GM18511 (cell line): ENCODE measurements around the gene HIGD1C.
A peak's percentile ranks its signal among the peaks of the same experiment; 100 is the strongest.
"Not testable (repeated sequence)": the region's sequence is repeated elsewhere in the genome, so short reads cannot be mapped to it uniquely, and the experiment has no call there.

Experiments used
- ATAC-seq: cut with Tn5 transposase; IDR thresholded peaks from one replicate; pipeline ENCODE4 v1.9.1; 2021; ENCODE audit warnings: mild to moderate bottlenecking, moderate library complexity; ENCODE audit not compliant: unreplicated experiment

HIGD1C gene

GRCh38 chr12:50933459-50934124 is 18.8 kb upstream of the HIGD1C start:
- ATAC-seq: no peak

GRCh38 chr12:50934371-50934851 is 17.9 kb upstream of the HIGD1C start:
- no peak for ATAC-seq

- ATAC-seq: no peak
These were observed 17.1 kb upstream of the HIGD1C start for GRCh38 chr12:50934981-50935807.

- ATAC-seq: no peak
These were observed 15.4 kb upstream of the HIGD1C start for GRCh38 chr12:50936821-50937530.

DNA sequence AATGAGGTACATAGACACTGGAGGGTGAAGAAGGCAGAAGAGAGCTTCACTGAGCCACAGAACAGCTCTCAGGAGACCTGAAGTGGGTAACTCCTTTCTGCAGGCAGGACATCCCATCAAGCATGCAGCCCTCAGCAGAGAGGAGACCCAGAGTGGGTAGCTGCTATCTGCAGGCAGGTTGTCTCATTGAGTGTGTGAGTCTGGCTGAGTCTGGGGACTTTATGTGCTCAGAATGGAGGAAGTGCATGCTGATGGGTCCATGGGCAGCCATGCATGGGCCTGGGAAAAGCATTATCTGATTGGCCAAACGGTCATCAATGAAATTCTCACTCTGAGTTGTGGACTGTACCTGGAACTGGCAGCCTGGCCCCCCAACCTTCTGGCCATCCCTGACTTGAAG is 14.7 kb upstream of the HIGD1C start:
- no peak for ATAC-seq

- no peak for ATAC-seq
These were observed 4.3 kb upstream of the HIGD1C start for GRCh38 chr12:50947933-50948626.

- no peak for ATAC-seq
These were observed 3.5 kb upstream of the HIGD1C start for GRCh38 chr12:50948798-50949197.

DNA sequence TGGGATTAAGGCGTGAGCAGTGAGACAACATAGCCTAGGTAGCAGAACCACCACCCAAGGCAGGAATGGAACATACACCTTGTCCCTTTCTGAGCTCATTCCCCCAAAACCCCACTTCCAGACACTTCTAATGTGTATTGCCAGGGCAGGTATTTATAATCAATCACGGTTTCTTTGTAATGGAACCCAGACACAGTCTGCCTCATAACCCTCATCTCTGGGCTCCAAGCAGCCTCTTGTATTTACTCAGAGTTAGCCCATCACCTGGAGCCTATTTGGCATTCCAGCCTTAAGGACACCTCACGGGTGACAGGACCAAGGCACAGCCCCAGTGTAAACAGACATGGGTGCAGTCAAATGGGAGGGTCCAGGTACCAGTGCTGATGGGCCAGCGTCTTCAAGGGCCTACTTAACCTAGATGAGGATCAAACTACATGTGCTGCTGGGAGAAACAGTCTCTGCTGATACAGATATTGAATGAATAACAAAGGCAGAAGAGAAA is 2.5 kb upstream of the HIGD1C start:
- ATAC-seq: no peak

DNA sequence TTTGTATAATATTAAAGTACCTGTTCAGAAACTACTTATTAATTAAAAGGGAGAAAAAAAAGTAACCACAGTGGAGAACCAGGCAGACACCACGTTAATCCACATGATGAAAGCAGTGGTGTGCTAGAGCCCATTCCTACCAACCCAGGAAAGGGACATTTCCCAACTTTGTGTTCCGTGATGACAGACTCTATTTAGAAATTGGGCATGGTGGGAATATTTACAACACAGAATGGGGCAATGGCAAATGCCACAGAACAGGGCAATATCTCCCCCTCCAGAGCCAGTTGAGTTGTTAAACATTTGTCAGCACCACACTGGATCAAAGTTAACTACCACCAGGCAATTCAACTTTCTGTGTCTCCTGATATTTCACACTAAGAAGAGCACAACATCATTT is 1.2 kb upstream of the HIGD1C start:
- ATAC-seq: no peak

DNA sequence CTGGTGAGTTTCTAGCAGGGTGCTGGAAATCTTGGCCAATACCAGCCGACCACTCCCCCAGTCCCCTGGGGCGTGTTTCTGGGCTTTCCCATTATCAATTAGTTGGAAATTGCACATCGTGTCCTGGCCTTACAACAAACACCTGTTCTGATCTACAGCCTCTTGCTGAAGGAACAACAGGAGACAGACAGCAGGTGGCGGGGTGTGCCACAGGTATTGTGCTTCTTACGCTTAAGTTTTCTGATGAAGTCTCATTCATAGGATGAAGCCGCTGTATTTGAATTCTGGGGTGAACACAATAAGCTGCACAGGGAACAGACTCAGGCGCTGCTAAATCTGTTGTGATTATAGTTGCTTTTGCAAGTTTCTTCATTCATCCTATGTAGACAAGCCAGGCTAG is 703 bp downstream of the HIGD1C start:
- ATAC-seq: no peak

DNA sequence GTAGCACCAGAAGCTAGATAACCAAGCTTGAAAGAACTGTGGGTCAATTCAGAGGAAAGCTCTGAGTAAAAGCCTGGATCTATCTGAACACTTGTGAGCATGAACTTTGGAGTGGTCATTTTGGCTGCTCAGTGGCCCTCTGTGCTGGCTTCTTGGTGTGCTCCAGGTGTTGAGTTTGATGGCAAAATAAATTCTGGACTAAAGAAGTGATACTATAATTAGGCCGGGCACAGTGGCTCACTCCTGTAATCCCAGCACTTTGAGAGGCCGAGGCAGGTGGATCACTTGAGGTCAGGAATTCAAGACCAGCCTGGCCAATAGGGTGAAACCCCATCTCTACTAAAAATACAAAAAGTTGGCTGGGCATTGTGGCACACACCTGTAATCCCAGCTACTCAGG is 2.4 kb downstream of the HIGD1C start:
- ATAC-seq: not testable (repeated sequence)

DNA sequence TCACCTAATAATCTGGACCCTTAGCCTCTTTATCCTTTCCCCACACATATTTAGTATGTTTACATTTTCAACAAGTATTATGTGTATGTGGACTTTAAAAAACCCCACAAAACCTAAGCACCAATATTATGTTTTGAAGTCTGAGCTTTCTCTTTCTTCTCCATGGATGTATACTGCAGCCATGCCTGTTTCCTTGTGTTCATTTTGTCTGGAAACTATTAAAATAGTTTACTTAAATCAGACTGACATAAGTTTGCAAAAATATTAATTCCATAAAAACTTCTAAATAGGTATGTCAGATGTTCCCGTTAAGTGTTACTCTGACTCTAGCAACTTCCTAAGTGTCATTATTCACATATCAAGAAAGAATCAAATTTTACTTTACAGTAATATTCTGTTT is 2.9 kb downstream of the HIGD1C start:
- ATAC-seq: no peak

- ATAC-seq: no peak
These were observed 3.4 kb downstream of the HIGD1C start for GRCh38 chr12:50955697-50956096.

DNA sequence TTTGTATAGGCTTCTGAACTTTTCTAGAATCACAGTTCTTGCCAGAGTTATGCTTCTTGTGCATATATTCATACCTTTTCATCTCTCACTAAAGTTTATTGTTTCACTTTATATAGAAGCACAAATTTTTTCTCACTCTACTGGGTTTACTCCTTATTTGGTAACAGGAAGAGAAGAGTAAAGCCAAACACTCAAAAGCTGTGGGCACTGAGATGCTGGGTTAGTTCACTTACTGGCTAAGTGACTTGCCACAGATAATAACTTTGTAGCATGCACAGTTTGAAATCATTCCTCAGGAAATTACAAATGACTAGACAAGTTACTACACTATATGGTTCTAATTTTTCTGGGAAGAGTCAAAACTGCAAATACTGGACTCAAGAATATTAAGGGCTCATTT is 7.8 kb downstream of the HIGD1C start:
- no peak for ATAC-seq

GRCh38 chr12:50961708-50962107 is 9.4 kb downstream of the HIGD1C start:
- ATAC-seq: no peak

DNA sequence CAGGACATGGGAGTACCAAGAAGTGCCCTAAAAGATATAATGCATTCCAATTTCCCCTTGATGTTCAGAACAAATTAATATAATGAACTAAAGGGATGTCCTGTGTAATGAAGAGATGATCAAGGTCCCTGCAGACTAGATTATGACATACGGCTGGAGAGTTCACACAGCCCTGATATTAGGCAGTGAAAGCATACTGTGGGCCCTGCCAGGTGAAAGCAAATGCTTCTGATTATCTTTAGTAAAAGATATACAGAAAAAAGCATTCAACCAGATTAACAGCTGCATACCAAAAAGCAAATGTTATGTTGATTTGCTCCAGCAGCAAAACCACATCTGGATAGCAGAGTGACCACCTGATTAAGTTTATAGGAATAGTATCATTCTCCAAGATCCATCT is 12.1 kb downstream of the HIGD1C start:
- no peak for ATAC-seq

DNA sequence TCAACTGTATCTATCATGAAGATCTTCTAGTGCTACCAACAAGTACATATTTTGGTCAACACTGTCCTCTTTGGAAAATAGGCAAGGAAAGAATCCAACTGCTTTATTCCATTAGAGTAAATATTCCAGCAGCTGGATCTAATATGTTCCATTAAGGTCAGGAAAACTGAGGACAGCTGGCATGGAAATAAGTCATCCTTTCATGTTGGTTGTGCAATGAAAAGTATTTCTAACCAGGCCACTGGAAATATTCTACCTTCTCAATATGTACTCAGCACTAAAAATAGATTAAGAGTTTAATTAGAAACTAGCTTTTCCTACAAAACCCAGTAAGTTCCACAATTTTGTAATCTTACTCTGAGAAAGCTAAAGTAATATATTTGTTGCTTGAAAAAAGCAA is 19.6 kb downstream of the HIGD1C start:
- ATAC-seq: no peak

DNA sequence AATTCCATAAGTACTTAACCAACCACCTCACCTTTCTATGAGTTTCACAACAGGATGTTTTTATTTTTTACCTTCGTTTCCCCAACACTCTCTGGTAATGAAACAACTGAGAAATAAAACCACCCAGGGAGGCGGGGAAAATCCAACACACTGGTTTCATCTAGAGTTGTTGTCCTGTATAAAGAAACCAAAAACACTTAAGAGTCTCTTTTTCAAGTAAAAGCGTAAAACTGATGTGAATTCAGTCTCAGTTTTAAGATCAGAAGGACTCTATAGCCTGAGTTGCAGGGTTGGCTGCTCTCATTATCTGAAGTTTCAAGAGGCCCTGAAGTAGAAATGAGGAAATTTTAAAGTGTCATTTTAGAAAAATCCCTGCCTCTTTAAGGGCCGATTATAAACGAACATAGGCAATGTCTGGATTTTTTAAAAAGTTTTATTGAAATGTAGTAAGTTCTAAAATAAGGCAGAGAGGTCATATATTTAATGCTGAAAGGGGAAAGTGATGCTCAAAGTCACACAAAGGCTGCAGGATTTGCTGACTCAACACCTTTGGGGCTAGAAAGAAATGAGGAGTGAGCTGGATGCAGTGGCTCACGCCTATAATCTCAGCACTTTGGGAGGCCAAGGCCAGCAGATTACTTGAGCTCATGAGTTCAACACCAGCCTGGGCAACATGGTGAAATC is 27.2 kb downstream of the HIGD1C start:
- peak; percentile 75 for ATAC-seq

DNA sequence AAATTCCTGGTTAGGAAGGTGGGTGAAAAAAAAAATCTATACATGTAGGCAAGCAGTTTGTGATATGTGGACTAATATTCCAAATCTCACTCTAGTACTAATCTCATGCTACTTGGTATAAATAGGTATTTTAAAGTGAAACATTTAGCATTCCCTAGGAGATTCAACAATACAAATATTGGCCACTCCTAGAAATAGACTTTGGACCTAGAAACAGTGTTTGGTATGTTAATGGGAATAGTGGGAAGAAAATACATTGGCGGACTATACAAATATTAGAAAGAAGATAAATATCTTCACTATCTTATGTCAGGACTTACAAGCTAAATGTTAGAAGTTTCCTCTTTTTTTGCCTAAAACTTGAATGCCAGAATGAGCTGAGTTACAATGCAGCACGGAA is 28.2 kb downstream of the HIGD1C start:
- ATAC-seq: no peak
